ENCODE results near the gene DOCK7.

Gene DOCK7

DNA sequence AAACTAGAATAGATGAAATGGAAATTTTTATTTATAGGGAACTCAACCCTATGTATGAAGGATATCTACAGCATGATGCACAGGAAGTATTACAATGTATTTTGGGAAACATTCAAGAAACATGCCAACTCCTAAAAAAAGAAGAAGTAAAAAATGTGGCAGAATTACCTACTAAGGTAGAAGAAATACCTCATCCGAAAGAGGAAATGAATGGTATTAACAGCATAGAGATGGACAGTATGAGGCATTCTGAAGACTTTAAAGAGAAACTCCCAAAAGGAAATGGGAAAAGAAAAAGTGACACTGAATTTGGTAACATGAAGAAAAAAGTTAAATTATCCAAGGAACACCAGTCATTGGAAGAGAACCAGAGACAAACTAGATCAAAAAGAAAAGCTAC lies 243.5 kb downstream of the DOCK7 start:
- DNase-seq: no peak

DNA sequence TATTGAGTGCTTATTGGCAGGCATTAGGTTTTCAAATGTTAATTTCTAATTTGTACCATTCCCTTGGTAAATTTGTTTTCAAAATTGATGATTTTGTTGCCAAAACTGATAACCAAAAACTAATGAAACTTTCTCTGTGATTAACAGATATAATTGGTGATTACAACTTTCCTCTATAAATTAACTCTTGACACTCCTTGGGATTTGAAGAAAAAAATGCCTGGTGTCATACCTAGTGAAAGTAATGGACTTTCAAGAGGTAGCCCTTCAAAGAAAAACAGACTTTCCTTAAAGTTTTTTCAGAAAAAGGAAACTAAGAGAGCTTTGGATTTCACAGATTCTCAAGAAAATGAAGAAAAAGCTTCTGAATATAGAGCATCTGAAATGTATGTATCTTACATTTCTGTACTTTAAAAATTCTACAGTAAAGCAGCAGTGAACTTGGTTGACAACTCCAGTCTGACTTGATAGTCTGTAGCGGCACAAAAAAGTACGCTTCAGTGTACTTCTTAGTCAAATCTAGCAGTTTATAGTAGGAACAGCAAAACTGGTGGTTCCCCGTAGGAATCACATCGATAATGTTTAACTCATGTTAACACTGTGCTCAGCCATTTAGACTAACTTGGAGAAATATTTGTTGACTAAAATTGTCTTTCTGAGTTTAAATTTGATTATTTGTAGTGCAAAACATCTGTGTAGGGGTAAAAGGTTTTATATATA lies 248.4 kb downstream of the DOCK7 start:
- DNase-seq: no peak

DNA sequence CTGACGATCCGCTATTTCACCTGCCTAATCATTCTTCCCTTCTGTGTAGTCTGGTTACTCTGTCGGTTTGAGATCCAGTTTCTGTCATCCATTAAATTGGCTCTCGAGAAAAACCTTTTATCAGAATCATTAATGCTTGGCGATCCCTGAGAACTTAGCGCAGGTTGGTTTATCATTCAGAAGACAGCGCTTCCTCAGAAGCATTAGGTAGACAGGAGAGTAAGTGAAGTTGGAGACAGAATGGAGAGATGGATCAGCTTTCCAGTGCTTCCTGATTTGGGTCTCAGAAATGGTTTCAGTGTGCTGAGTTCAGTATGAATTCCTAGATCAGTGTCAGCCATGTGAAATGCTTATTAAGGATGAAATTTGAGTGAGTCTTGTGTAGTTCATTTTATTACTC lies 250.0 kb downstream of the DOCK7 start:
- no peak for DNase-seq

- peak in 1 of 2 donors; percentile 4 for DNase-seq
These were observed 250.8 kb downstream of the DOCK7 start for GRCh38 chr1:62437273-62437940.

DNA sequence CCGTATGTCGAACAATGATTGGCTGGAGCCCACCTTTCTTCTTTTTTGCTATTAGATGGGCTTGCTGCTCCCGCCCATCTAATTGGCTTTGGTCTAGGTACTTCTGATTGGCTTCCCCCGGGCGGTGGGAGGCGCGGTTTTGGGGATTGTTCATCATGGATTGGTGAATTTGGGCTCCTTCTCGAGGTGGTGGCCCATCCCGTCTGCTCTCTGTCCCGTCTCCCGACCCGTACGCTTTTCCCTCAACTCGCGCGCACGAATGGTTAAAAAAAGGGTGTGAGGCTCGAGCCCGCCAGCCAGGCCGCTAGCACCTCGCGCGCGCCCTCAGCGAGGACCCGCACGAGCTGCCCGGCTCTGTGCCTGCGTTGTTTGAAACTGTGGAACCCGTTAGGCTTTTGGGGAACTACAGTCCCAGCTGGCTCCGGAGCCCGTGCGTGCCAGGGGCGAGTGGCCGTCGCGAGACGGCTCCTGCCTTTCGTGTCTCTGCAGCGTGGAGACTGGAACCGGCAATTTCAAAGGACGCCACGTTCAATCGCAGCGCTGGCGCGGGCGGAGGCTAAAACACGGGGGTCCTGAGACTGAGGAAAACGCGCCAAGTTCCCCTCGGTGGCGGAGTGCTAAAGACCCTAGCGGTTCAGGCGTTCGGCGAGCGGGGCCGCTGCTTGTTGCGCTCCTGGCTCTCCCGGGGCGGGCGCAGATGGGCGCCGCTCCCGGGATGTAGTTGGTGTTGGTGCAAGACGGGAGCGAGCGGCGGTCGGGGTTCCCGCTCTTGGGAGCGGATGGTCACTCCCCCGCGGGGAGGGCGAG lies 251.5 kb downstream of the DOCK7 start, which contains the start of gene USP1:
TSS of gene USP1 (plus strand) at position 584 of the 807 bp plus-strand sequence. CDS start 2,819 bp downstream, outside the sequence.
- peak; percentile 99 for DNase-seq

- peak; percentile 74 to 99 for DNase-seq
These were observed 252.1 kb downstream of the DOCK7 start for GRCh38 chr1:62436039-62436465.

GRCh38 chr1:62435231-62436038 lies 252.8 kb downstream of the DOCK7 start:
- no peak for DNase-seq

GRCh38 chr1:62434618-62435001 lies 253.6 kb downstream of the DOCK7 start:
- no peak for DNase-seq

- DNase-seq: no peak
These were observed 254.1 kb downstream of the DOCK7 start for GRCh38 chr1:62433861-62434617.

- DNase-seq: no peak
These were observed 258.6 kb downstream of the DOCK7 start for GRCh38 chr1:62429581-62429980.

GRCh38 chr1:62428351-62428750 lies 259.8 kb downstream of the DOCK7 start:
- DNase-seq: no peak

DNA sequence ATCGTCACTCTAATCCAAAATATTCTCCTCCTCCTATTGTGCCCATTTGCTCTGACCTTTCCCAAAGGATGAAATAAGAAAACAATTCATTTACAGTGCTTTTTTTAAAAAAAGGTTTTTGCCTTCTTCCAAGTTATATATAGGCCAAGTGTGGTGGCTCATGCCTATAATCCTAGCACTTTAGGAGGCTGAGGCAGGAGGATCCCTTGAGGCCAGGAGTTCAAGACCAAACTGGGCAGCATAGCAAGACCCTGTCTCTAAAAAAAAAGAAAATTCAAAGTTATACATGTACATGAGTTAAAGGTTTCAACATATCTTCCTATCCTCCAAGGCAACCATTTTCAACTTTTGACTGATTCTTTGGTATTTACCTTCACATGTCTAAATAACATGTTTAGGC lies 261.4 kb downstream of the DOCK7 start:
- DNase-seq: no peak

GRCh38 chr1:62426237-62426636 lies 261.9 kb downstream of the DOCK7 start:
- DNase-seq: no peak

DNA sequence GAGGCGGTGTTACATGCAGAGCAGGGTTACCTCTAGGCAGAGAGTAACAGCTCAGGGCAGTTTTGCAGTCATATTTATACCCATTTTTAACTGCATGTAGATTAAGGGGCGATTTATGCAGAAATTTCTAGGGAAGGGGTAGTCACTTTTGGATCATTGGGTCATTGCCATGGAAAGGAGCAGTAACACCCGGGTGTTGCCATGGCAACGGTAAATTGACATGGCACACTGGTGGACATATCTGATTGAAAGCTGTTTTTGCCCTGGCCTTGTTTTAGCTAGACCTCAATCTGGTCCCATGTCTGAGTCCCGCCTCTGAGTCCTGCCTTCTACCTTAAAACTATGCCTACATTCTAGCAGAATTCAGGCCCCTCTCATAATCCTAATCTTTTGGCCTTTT lies 263.1 kb downstream of the DOCK7 start:
- DNase-seq: no peak

DNA sequence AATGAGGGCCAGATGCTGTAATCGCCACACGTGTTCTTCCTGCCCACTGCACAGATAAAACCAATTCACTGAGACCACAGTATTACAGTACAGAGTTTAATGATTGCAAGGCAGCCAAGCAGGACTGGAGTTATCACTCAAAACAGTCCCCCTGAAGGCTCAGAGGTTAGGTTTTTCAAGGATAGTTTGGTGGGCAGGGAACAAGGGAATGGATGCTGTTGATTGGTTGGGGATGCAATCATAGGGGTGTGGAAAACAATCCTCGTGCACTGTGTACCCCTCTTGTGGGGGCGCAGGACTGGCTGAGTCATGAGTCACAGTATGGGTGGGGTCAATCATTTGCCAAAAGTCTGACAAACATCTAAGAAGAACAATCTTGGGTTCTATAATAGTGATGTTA lies 263.8 kb downstream of the DOCK7 start:
- no peak for DNase-seq

DNA sequence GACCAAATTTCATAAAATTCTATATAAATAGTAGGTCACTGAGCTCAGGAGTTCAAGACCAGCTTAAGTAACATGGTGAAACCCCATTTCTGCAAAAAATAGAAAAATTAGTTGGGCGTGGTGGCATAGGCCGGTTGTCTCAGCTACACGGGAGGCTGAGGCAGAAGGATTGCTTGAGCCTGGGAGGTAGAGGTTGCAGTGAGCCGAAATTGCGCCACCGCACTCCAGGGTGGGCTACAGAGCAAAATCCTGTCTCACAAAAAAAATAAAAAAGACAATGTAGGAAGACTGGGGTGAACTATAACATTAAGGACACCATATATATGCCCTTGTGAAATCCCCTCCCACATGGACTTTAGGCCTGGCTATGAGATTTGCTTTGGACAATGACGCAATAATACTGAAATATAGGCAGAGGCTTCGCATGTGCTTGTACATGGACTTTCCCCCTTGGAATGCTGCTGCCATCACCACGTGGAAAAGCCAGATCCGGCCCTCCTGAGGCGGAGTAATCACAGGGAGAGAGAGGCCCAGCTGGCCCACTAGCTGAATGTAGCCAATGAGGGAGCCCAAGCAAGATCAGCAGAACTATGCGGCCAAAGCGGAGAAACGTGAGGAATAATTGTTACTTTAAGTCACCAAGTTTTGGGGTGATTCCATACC lies 264.5 kb downstream of the DOCK7 start:
- DNase-seq: no peak

DNA sequence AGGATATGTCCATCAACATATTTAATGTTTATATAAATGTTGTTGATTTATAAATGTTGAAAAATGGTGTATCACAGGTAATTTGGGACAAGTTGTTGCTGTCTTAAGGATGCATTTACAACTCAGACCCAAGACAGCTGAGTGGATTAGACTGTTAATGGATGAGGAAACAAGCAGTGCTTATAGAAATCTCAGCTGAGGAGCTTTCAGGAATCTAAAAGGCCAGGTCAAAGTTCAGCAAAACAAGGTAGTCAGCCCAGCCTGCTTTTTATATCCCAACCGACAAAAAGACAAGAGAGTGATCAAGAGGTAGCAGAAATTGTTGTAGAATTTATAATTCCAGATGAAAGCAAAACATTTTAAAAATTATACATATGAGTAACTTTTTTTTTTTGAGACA lies 268.0 kb downstream of the DOCK7 start:
- no peak for DNase-seq

GRCh38 chr1:62417351-62417999 lies 270.7 kb downstream of the DOCK7 start:
- DNase-seq: no peak

GRCh38 chr1:62415687-62416086 lies 272.5 kb downstream of the DOCK7 start:
- DNase-seq: no peak

DNA sequence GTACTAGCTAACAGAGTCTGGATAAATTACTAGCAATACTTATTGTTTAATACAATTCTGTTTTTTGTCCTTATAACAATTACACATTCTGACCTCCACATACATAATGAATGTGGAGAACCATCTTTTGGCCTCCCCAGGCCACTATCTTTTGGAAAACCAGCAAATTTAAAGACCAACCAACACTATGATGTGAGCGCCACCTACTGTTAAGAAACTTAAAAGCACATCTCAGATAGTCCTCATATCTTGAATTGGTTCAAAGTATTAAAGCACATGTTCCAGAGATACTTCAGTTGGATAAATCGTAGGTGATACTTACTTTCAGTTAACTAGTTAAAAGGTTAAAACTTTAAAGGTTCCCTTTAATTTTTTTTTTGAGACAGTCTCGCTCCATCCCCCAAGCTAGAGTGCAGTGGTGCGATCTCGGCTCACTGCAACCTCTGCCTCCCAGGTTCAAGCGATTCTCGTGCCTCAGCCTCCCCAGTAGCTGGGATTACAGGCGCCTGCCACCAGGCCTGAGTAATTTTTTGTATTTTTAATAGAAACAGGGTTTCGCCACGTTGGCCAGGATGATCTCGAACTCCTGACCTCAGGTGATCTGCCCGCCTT lies 280.7 kb downstream of the DOCK7 start:
- peak in 1 of 2 donors; percentile 51 for DNase-seq

Data from hippocampal formation (tissue), 2 donors.